ENCODE measurements around the gene QSOX1.

The QSOX1 gene

GRCh38 chr1:180170546-180171151 is 16.0 kb downstream of the QSOX1 start:
- DNase-seq (ENCODE audit: low read depth) = no peak
- H3K4me3 ChIP-seq (ENCODE audit: low read length) = no peak overlapping the region
- no peak for TF ChIP-seq CTCF (conservative IDR thresholded peaks at IDR 0.05; ENCODE audit: low read length)

GRCh38 chr1:180171691-180172090 is 17.0 kb downstream of the QSOX1 start:
- no peak for TF ChIP-seq CTCF (conservative IDR thresholded peaks at IDR 0.05; ENCODE audit: low read length)
- no peak for DNase-seq (ENCODE audit: low read depth)
- H3K4me3 ChIP-seq (ENCODE audit: low read length) = no peak overlapping the region

GRCh38 chr1:180173451-180173850 is 18.8 kb downstream of the QSOX1 start:
- no peak overlapping the region for H3K4me3 ChIP-seq (ENCODE audit: low read length)
- no peak for DNase-seq (ENCODE audit: low read depth)

GRCh38 chr1:180173952-180174351 is 19.3 kb downstream of the QSOX1 start:
- no peak overlapping the region for H3K4me3 ChIP-seq (ENCODE audit: low read length)
- peak; percentile 84 for DNase-seq (ENCODE audit: low read depth)

More at GRCh38 chr1:180173451-180173850, 18.8 kb downstream of the QSOX1 start:
- no peak for TF ChIP-seq CTCF (conservative IDR thresholded peaks at IDR 0.05; ENCODE audit: low read length)

GRCh38 chr1:180175291-180175690 is 20.6 kb downstream of the QSOX1 start:
- no peak for TF ChIP-seq CTCF (conservative IDR thresholded peaks at IDR 0.05; ENCODE audit: low read length)
- no peak for DNase-seq (ENCODE audit: low read depth)
- H3K4me3 ChIP-seq (ENCODE audit: low read length) = no peak overlapping the region

More at GRCh38 chr1:180173952-180174351, 19.3 kb downstream of the QSOX1 start:
- no peak for TF ChIP-seq CTCF (conservative IDR thresholded peaks at IDR 0.05; ENCODE audit: low read length)

- no peak overlapping the region for H3K4me3 ChIP-seq (ENCODE audit: low read length)
- DNase-seq (ENCODE audit: low read depth) = no peak
- no peak for TF ChIP-seq CTCF (conservative IDR thresholded peaks at IDR 0.05; ENCODE audit: low read length)
Measured at GRCh38 chr1:180175806-180176205, 21.1 kb downstream of the QSOX1 start.

- no peak overlapping the region for H3K4me3 ChIP-seq (ENCODE audit: low read length)
- no peak for TF ChIP-seq CTCF (conservative IDR thresholded peaks at IDR 0.05; ENCODE audit: low read length)
- no peak for DNase-seq (ENCODE audit: low read depth)
Measured at GRCh38 chr1:180176965-180177364, 22.3 kb downstream of the QSOX1 start.

Data from AG10803 (cell line).